ENCODE measurements around the gene ZFAND2B. TPM values are rescaled to one million over a fixed set of nuclear protein-coding genes. Genes with fewer than 3 reads are reported as not detected.

ZFAND2B gene
- total RNA-seq, 1 experiment from 2014 or later: 19.5 TPM

- H3K36me3 Mint-ChIP-seq: peaks cover 38% of the 10 kb centered on the region
- no peaks in the 10 kb centered on the region for H3K27me3 Mint-ChIP-seq (ENCODE audit: low read depth)
- ATAC-seq: peak; percentile 74
- H3K27ac Mint-ChIP-seq: peak within 1 kb of the TSS; percentile 79
- H3K4me1 Mint-ChIP-seq: peaks cover 25% of the 10 kb centered on the region
- CTCF ChIA-PET: interaction anchor here (0.7 to 2.8 kb wide), 11 partner anchors 10 to 310 kb away, joined by 3 to 24 read pairs (median 4); partner anchors contain the start of genes ANKZF1, ATG9A, DNPEP and TUBA4B
- no peaks in the 10 kb centered on the region for H3K9me3 Mint-ChIP-seq
- DNase-seq (ENCODE audit: low spot score): peak; percentile 92
- peak within 1 kb of the TSS; percentile 85 for H3K4me3 Mint-ChIP-seq
- POLR2A ChIA-PET: interaction anchor here (1.0 to 3.0 kb wide), 8 partner anchors 11 to 265 kb away, joined by 4 to 21 read pairs (median 10); partner anchors contain the start of genes ANKZF1, ATG9A, DNAJB2 and DNPEP
- TF ChIP-seq EMX1 (CRISPR knock-in tag; IDR thresholded peaks at IDR 0.05): peak; percentile 85
- peak; percentile 80 for TF ChIP-seq FOXP1 (CRISPR knock-in tag; IDR thresholded peaks at IDR 0.05; ENCODE audit: borderline replicate concordance)
- no peak for TF ChIP-seq ELF4 (CRISPR knock-in tag; IDR thresholded peaks at IDR 0.05; ENCODE audit: low read depth)
- TF ChIP-seq ETV6 (CRISPR knock-in tag; IDR thresholded peaks at IDR 0.05): peak; percentile 59
- TF ChIP-seq FOXK1 (CRISPR knock-in tag; IDR thresholded peaks at IDR 0.05): peak; percentile 83
- TF ChIP-seq, protein P1, sequence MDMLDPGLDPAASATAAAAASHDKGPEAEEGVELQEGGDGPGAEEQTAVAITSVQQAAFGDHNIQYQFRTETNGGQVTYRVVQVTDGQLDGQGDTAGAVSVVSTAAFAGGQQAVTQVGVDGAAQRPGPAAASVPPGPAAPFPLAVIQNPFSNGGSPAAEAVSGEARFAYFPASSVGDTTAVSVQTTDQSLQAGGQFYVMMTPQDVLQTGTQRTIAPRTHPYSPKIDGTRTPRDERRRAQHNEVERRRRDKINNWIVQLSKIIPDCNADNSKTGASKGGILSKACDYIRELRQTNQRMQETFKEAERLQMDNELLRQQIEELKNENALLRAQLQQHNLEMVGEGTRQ (CRISPR knock-in tag; IDR thresholded peaks at IDR 0.05): peak; percentile 98
- peak; percentile 62; the same call in 1 of the 2 replicates for TF ChIP-seq SMAD3 (CRISPR knock-in tag; IDR thresholded peaks at IDR 0.05; ENCODE audit: borderline replicate concordance)
- TF ChIP-seq RELA (CRISPR knock-in tag; IDR thresholded peaks at IDR 0.05; ENCODE audit: borderline replicate concordance): peak; percentile 3; the same call in 1 of the 2 replicates
- 0 out of 2 replicates have a peak, but pooled peaks have one; percentile 55 for TF ChIP-seq FOXP4 (CRISPR knock-in tag; IDR thresholded peaks at IDR 0.05)
- TF ChIP-seq ZBTB21 (CRISPR knock-in tag; IDR thresholded peaks at IDR 0.05; ENCODE audit: borderline replicate concordance): peak; percentile 78; the same call in 1 of the 2 replicates
- peak; percentile 43; the same call in 1 of the 2 replicates for TF ChIP-seq CREM (CRISPR knock-in tag; IDR thresholded peaks at IDR 0.05)
- TF ChIP-seq, protein P2, sequence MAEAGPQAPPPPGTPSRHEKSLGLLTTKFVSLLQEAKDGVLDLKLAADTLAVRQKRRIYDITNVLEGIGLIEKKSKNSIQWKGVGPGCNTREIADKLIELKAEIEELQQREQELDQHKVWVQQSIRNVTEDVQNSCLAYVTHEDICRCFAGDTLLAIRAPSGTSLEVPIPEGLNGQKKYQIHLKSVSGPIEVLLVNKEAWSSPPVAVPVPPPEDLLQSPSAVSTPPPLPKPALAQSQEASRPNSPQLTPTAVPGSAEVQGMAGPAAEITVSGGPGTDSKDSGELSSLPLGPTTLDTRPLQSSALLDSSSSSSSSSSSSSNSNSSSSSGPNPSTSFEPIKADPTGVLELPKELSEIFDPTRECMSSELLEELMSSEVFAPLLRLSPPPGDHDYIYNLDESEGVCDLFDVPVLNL (CRISPR knock-in tag; IDR thresholded peaks at IDR 0.05; ENCODE audit: borderline replicate concordance, low read depth): peak; percentile 72; the same call in 1 of the 2 replicates
- peak; percentile 78 for TF ChIP-seq NFE2L1 (CRISPR knock-in tag; IDR thresholded peaks at IDR 0.05)
- no peak for TF ChIP-seq ZNF121 (CRISPR knock-in tag; IDR thresholded peaks at IDR 0.05)
- peak; percentile 86; the same call in 1 of the 2 replicates for TF ChIP-seq NFATC4 (CRISPR knock-in tag; IDR thresholded peaks at IDR 0.05)
- TF ChIP-seq ZNF425 (CRISPR knock-in tag; conservative IDR thresholded peaks at IDR 0.05): 0 out of 2 replicates have a peak, but pooled peaks have one; percentile 11
- peak; percentile 78 for TF ChIP-seq MYBL2 (CRISPR knock-in tag; IDR thresholded peaks at IDR 0.05)
- TF ChIP-seq IRF1 (CRISPR knock-in tag; IDR thresholded peaks at IDR 0.05): 0 out of 2 replicates have a peak, but pooled peaks have one; percentile 6
- no peak for TF ChIP-seq ZNF263 (CRISPR knock-in tag; IDR thresholded peaks at IDR 0.05; ENCODE audit: low read depth)
- TF ChIP-seq NFYB (CRISPR knock-in tag; conservative IDR thresholded peaks at IDR 0.05; ENCODE audit: low read depth): peak; percentile 62
- TF ChIP-seq GABPB1 (CRISPR knock-in tag; IDR thresholded peaks at IDR 0.05): peak; percentile 84
- no peak for TF ChIP-seq CREB1 (CRISPR knock-in tag; IDR thresholded peaks at IDR 0.05)
- peak; percentile 9; the same call in 1 of the 2 replicates for TF ChIP-seq PRRX2 (CRISPR knock-in tag; IDR thresholded peaks at IDR 0.05)
- 0 out of 2 replicates have a peak, but pooled peaks have one; percentile 41 for TF ChIP-seq ZNF138 (CRISPR knock-in tag; conservative IDR thresholded peaks at IDR 0.05)
- TF ChIP-seq TEAD1 (CRISPR knock-in tag; IDR thresholded peaks at IDR 0.05): peak; percentile 82
- TF ChIP-seq, protein P3, sequence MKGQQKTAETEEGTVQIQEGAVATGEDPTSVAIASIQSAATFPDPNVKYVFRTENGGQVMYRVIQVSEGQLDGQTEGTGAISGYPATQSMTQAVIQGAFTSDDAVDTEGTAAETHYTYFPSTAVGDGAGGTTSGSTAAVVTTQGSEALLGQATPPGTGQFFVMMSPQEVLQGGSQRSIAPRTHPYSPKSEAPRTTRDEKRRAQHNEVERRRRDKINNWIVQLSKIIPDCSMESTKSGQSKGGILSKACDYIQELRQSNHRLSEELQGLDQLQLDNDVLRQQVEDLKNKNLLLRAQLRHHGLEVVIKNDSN (CRISPR knock-in tag; IDR thresholded peaks at IDR 0.05): peak; percentile 99
- TF ChIP-seq HMGXB4 (CRISPR knock-in tag; IDR thresholded peaks at IDR 0.05): peak; percentile 55; the same call in 1 of the 2 replicates
These were observed 12.4 kb downstream of the ZFAND2B start, which contains the start of gene ABCB6 for GRCh38 chr2:219218732-219219701. TSS of gene ABCB6 (minus strand) at chr2:219218958. CDS start at chr2:219218673, 285 bp downstream.
